ENCODE results near the gene PTPRC.

PTPRC gene

DNA sequence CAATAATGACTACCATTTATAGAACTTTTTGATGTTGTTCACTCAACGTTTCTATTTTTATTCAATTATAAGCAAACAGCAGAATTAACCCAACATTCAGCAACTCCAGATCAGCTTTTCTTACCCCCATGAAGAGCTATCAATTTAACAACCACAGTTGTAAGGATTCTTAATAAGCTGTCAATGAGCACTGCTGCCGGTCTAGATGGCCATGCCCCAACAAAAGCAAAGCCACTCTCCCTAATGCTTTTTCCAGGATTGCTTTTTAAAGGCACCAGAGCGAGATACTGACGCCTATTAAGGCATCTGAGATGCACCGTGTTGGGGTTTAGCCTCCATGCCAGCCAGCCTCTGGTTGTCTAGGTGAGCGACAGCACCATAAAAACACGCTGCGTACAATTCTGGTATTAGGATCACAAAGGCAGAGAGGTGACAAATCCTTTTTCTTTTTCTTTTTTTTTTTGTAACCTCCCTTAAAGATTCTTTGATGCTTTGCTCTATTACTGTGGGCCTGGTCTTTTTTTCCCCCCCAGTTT is 39.5 kb downstream of the PTPRC start:
- DNase-seq = no peak

DNA sequence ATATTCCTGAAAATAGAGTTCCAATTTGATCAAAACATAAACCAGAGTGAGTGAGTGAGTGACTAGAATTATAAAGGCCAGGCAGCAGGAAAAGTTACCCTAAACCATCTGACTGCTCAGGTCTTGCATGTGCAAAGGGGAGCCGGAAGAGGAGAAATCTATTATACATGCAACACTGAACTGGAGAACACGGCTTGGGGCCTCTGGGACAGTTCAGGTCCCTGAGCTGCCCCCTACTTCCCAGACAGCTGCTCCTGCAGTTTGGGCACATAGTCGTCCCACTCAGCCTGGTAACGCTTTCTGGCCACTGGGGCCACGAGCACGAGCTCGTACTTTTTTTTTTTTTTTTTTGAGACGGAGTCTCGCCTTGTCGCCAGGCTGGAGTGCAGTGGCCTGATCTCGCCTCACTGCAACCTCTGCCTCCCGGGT is 40.1 kb downstream of the PTPRC start:
- DNase-seq = no peak

DNA sequence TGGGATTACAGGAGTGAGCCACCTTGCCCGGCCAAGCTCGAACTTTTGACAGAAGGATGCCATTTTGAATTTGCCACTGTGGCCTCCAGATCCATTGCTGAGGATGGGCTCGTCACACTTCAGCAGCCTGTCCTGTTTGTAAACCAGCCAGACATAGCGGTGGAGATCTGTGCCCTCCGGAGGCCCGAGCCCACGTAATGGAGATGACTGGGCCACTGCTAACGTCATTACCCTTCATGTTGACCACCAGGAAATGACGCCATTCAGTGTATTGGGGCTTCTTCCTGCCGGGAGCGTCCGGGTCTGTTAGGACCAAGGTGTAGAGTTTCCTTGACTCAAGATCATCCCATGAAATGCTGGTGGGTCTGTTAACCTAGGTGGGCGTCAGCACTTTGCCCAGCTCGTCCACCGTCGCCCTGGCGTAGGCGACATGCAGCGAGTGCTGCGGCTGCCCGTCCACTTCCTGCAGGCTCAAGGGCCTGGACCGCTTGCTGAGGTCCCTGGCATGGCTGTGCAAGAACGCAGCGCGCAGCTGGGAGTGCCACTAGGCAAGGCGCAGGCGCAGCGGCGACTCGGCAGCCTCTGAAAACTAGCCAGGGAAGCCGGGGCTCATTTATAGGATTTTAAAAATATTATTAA is 40.8 kb downstream of the PTPRC start:
- no peak for DNase-seq

DNA sequence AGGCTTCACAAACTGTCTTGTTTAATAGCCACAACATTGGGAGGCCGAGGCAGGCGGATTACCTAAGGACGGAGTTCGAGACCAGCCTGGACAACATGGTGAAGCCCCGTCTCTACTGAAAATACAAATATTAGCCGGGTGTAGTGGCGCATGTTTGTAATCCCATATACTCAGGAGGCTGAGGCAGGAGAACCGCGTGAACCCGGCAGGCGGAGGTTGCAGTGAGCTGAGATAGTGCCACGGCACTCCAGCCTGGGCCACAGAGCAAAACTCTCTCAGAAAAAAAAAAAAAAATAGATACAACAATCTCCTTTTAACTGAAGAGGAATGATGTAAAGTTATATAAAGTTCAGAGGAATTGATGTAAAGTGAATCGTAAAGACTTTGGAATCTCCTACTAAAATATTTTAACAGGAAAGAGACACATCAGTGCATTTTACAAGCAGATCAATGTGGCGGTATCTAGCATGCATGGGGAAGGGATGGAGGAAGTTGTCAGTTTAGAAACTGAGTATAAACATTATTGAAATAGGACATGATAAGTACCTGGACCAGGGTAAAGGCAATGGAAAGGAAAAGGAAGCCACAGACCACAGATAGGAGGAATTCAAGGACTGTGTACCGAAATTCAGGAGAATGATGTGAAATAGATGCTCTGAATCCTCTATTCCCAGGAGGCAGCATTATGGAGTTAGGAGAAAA is 41.5 kb downstream of the PTPRC start:
- DNase-seq = no peak

DNA sequence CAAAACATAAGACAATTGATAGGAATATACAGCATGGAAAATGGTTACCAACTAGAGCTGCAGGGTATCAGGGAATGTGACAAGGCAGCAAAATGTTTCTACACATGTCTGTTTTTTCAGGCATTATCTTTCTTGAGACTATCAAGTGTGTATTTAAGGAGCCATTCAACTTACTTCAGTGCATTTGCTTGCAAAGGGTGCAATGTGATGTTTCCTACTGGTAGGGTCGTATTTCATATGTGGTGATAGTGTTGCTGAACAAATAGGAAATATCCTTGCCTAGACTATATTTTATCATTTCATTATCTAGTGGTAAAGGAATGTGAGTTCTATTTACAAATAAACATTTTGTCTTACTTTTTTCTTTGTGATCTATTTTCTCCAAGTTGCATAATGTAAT is 42.4 kb downstream of the PTPRC start:
- no peak for DNase-seq

DNA sequence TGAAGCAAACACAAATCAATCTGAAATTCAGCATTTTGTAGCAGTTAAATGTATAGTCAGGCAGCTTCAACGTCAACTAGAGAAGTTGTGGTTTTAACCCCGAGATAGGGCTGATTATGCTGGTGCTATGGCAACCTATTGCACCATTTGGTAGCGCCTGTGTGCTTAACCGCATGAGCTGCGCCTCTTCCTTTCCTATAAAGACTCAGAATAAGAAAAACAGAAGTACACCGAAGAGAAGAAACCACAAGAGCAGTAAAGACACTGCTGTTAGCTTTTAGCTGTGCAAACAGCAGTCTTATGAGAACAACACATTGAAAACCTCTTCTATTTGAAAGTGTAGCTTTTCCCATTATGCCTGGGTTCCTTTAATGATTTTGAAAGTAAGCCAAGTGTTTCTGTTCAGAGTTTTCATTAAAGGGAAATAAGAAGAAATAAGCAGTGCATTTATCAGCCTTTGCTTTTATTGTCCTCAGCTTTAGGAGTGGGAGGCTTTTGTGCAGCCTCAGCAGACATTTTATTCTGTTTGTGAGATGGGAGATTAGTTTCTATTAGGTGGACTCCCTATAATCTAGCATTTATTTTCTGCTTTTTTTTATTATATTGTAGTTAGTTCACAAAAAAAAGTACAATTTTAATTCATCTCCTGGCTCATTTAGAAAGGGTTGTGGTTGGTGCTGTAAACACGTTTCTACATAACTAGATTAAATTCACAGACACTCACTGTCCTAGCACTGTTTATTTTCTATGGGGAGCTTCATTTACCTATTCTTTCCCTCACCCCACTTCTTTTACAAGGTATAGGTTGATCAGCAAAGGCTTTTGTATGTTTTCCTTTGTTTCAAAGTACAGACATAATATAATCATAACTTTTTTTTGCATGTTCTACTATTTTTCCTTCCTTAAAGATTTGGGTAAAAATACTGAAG is 43.3 kb downstream of the PTPRC start:
- DNase-seq = no peak

DNA sequence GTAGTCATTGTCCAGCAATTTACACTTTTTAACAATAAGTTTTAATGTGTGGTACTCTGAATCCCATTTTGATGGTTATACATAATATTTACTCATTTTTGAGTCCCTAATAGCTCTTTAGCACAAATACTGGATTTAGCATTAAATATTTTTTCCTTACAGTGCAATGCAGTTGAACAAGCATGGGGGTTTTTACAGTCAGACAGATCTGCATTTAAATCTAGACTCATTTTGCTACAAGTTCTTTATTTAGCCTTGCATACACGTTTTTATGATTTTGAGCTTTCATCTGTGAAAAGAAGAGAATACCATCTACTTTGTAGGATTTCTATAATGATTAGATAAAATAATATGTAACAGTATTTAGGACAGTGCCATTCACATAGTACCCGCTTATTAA is 44.0 kb downstream of the PTPRC start:
- no peak for DNase-seq

DNA sequence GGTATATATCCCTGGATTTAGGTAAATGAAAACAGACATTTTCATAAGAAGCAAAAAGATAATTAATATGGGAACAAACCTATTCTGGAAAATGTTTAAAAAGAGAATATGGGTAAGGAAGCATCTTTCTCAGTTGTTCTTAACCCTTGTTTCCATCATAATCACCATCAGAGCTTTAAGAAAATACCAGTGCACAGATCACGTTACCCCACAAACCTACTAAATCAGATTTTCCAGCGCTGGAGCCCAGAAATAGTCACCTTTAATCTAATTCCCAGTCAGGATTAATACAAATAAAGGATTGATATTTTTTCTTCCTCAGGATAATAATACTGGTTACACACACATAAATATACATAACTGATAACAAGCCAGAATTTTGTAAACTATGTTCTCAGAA is 44.6 kb downstream of the PTPRC start:
- no peak for DNase-seq

DNA sequence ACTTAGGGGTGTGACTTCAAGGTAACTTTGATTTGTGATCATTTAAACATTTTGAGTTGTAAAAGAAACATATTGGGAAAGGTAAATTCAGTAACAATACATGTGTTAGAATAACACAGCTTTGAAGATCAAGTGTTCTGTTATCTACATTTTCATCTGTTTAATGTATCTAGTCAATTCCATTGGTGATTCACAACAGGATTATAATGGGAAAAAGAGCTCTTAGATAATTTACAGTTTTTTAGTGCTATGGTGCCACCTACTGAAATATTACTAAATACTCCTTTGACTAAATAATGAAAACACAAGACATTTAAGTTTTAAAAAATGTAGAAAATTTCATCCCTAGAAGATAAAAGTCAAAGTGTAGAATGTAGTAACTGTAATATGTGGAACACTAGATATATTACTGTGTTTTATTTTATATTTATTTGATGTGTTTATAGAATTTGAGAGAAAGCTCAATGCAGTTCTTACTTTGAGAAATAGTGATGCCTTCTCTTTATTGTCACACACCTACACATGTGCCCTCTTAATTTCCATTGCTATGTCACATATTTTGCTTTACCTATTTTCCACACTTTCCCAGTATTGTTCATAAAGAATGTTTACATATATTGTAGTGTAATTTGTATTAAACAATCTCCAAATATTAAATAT is 47.4 kb downstream of the PTPRC start:
- peak in 1 of 2 experiments; percentile 4 for DNase-seq

DNA sequence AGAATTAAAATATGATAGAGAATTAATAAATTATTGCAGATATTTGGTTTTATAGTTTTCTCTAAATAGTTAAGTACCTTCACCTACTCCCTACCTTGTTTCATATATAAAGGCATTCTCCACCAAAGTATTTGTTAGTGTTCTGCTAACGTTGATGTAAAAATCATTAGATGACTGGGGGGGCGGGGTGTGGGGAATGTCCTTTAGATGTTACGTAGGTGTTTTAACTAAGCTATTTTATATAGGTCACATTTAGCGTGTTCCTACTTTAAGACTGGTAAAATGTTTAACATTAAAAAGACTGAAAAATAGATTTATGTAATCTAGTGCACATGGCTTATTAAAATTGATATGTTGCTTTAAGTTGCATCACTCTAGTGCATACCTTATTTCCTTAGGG is 48.6 kb downstream of the PTPRC start:
- DNase-seq = no peak

DNA sequence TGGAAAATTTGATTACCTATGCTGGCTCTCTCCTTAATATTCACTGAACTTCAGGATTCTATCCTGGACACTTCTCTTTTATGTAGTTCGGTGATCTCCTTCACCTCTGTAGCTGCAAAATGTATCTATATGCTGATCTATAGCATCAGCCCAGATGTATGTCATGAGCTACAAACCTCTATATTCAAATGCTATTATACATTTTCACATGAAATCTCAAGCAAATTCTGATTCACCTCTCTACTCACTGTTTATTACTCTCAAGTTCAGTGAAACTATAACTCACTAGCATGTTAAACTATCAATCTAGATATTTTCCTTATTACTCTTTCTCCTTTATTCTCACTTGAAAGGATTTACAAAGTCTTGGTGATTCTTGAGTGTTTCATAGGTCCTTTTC is 52.2 kb downstream of the PTPRC start:
- DNase-seq = no peak

DNA sequence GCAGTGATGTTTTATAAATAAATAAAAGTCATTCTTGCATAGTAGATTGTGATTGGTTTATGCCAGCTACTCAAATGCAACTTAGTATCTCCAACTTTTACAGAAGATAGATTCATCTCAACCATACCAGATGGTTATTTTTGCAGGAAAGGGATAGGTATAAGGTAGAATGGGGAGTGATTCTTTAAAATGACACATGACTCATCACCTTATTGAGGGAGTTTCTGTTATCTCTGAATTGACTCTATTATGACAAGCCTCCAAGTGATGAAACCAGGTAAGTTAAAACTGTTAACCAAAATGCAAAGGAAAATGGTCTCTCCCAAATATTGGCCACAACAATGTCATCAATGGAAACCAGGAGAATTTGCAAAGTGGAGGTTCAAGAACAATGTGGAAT is 54.5 kb downstream of the PTPRC start:
- no peak for DNase-seq

DNA sequence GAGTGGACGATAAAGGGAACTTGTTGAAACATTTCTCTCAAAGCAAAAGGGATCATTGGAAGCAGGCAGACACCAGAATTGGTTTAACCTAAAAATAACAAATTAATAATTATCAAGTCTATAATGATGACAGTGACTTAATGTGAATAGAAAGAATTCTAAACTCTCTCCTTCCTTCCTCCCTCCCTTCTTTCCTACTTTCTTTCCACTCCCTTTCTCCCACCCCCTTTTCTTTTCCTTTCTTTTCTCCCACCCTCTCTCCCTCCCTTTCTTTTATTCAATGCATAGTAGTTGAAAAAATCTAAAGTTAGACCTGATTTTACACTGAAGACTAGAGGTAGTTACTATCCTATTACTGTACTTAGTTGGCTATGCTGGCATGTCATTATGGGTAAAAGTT is 55.7 kb downstream of the PTPRC start:
- no peak for DNase-seq

DNA sequence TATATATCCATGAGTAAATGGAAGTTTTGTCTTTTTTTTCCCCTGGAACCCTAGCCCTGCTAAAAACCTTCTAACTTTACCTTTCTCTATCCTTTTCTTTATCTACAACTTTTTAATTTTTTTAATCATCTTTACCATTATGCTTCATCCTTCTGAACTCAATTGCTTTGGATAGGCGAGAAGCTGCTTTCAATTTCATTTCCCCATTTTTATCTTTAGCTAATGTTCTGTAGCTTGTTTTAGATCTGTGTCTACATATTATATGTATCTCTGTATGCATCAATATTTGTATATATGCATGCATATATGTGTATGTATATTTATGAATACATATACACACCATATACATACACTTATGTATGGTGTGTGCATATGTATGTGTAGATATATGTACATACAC is 57.4 kb downstream of the PTPRC start:
- no peak for DNase-seq

DNA sequence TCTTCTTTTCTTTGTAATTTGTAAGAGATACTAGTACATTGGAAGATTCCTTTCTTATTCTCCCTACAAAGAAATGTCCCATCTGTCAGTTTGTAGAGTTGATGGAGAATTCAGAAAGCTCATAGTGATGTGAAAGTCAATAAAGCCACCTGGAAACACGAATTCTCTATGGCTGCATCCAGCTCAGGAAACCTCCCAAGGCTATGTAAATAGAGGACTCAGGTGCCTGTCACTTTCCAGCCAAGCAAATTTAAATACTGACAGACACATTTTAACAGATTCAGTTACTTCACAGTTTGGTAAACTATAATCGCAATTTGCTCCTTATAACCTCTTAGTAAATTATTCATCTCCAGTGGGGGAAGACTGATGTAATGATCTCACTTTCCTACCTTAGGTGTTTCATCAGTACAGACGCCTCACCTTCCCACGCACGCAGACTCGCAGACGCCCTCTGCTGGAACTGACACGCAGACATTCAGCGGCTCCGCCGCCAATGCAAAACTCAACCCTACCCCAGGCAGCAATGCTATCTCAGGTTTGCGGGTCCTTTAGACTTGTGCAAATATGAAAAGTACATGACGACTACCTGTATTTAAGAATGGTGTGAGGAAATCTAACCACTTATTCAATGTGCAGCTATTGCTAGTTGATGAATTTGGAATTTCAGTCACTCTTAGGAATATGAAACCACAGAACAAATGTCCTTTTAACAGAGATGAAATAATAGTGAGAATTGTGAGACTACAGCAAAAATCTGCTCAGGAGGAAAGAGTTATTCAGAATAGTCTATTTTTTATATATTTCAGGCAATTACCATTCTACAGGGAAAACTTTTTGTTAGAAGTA is 60.6 kb downstream of the PTPRC start:
- peak; percentile 20 to 62 for DNase-seq

DNA sequence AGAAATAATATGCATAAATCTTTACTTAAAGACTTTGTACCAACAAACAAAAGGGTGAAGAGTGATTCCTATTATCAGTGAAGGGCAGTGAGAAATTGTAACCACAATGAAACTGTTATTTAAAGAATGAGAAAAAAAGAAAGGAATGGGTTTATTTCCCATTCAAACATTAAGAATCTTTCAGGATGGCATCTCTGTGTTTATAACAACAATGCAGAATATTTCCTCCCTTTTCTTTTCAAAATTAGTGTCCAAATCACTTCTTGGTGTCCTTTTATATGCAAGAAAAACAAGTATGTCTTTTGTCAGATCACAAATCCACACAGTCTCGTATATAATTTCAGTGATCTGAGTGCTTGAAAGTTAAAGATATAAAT is 61.2 kb downstream of the PTPRC start:
- DNase-seq = no peak

DNA sequence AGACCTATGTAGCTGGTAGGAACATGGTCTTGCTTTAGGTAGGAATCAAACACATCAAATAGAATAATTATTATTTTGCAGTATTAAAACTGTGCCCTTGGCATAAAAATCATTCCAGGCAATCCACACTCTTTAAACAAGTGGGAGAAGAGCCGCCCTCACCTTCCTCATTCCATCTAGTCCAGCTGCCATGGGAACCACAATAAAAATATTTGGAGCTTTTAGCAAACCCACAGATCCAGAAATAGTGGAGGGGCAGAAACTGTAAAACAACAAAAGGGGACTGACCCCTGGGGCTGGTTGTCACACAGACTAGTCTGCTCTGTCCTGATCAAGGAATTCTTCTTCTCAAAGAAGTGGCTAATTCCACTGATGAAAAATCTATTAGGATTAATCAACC is 61.6 kb downstream of the PTPRC start:
- DNase-seq = no peak

DNA sequence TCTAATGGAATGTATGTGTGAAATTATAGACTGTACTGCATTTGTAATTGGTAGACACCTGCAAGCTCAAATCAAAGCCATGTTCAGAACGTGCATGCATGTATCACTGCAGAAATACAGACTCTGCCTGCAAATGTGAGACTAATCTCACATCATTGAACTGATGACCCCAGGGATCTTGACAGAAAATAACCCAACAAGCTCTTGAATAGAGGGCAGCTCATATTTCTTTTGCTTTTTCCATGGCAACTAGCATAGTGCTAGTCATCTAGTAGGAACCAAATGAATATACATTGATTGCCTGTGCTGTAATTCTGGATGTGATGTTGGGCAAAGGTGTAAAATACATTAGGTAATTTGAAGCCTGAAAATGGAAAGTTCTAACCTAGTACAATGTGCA is 62.4 kb downstream of the PTPRC start:
- DNase-seq = no peak

DNA sequence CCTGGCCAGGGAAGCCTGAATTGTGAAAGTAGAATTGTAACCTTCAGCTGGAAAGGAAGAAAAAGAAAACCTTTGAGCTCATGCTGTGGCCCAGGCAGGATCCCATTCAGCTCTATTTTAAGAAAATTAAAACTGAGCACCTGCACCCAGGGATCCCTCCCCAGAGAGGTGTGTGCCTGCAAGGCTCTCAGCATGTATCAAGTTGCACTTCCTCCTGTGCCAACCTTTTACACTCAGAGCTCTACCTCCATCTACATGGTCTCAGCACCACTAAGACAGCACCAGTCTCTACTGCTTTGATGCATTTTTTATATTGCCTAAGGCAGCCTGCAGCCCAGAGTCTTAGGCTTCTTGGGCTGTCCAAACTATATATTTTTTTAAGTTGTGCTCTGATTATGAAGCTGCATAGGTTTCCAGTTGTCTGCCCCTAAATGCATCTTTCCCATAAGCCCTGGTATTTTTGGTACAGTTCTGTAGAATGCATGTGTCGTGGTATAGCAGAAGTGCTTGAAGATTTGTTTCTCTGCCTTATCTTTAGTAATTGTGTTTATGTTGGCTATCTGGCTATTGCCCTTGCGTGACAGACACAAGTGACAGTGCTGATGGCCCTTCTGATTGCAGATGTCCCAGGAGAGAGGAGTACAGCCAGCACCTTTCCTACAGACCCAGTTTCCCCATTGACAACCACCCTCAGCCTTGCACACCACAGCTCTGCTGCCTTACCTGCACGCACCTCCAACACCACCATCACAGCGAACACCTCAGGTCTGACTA is 63.1 kb downstream of the PTPRC start:
- DNase-seq = no peak

DNA sequence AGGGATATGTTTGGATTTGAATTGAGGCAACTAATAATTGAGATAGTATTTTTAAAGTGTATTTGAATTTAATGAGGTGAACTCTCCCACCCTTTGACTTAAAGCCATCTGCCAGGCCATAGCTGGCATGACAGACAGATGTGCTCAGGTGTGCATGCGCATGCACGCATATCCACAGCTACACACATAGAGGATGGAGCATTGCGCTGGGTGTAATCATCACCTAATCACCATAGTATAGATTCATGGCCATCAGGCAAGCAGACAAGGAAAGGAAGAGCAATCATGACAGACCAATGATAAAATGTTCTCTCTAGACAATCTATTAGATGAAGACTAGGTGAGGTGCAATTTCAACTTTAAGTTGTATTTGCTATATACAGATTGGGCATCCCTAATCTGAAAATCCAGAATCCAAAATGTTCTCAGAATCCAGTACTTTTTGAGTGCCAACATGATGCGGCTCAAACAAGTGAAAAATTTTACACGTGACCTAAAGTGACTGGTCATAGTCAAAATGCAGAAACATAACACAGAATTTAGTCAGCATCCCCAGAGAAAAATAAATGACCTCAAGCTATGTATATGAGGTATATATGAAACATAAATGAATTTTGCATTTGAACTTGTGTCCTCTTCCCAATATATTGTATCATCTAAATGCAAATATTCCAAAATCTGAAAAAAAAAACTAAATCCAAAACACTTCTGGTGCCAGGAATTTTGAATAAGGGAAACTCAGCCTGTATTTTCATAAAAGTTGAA is 70.1 kb downstream of the PTPRC start:
- no peak for DNase-seq

DNA sequence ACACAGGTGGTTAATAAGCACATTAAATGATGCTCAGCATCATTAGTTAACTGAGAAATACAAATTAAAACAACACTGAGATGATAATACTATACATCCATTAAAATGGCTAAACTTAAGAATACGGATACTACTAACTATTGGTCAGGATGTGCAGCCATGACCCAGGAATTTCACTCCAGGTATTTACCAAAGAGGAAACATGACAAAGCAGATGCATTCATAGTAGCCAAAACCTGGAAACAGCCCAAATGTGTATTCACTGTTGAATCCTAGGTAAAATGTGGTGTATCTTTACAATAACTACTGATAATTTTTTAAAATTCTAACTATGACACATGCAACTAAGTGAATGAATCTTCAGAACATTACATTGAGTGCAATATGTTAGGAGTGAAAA is 73.0 kb downstream of the PTPRC start:
- DNase-seq = no peak
